HEK293T (cell line): ENCODE results near the gene PLCL2.

ENCODE experiments used
- CTCF ChIA-PET: fragments of 350-600 bp; formaldehyde crosslinking; extraction: SDS; loops from one replicate; lab custom pipeline; 2021; ENCODE audit warnings: antibody characterized with exemption, inconsistent platforms; lab: Yijun Ruan, JAX
- POLR2A ChIA-PET: fragments of 350-600 bp; formaldehyde crosslinking; extraction: SDS; loops from one replicate; lab custom pipeline; 2020; ENCODE audit warnings: antibody characterized with exemption, inconsistent platforms; lab: Yijun Ruan, JAX
- DNase-seq: peaks from one replicate; pipeline ENCODE4 v3.0.0; 2012; ENCODE audit warnings: mixed read lengths; ENCODE audit errors: extremely low spot score
- ARNT ChIP-seq: fragments of 450-650 bp; IDR thresholded peaks from 2 replicates; pipeline ENCODE4 v1.6.1; 2017; ENCODE audit warnings: mild to moderate bottlenecking
- BHLHE40 ChIP-seq: fragments of 450-650 bp; IDR thresholded peaks from 2 replicates; pipeline ENCODE4 v1.6.1; 2016; ENCODE audit warnings: mild to moderate bottlenecking, moderate library complexity, borderline replicate concordance
- CTBP1 ChIP-seq: fragments of 450-650 bp; IDR thresholded peaks from 2 replicates; pipeline ENCODE4 v1.6.1; 2016; ENCODE audit warnings: borderline replicate concordance
- ELF4 ChIP-seq: fragments of 450-650 bp; IDR thresholded peaks from 2 replicates; pipeline ENCODE4 v1.6.1; 2017; ENCODE audit warnings: antibody characterized with exemption
- FOXA1 ChIP-seq: fragments of 450-650 bp; IDR thresholded peaks from 2 replicates; pipeline ENCODE4 v1.6.1; 2016; ENCODE audit warnings: mild to moderate bottlenecking
- FOXK2 ChIP-seq: fragments of 450-650 bp; IDR thresholded peaks from 2 replicates; pipeline ENCODE4 v1.6.1; 2016; ENCODE audit warnings: mild to moderate bottlenecking
- FOXM1 ChIP-seq: fragments of 450-650 bp; IDR thresholded peaks from 2 replicates; pipeline ENCODE4 v1.6.1; 2017; ENCODE audit warnings: mild to moderate bottlenecking, borderline replicate concordance
- HDGF ChIP-seq: fragments of 450-650 bp; IDR thresholded peaks from 2 replicates; pipeline ENCODE4 v1.6.1; 2017; ENCODE audit warnings: antibody characterized with exemption, borderline replicate concordance
- L3MBTL2 ChIP-seq: fragments of 450-650 bp; conservative IDR thresholded peaks from 2 replicates; pipeline ENCODE4 v1.6.1; 2016; ENCODE audit warnings: mild to moderate bottlenecking
- LEF1 ChIP-seq: fragments of 450-650 bp; IDR thresholded peaks from 2 replicates; pipeline ENCODE4 v1.6.1; 2017; ENCODE audit warnings: mild to moderate bottlenecking, borderline replicate concordance
- NFRKB ChIP-seq: fragments of 450-650 bp; IDR thresholded peaks from 2 replicates; pipeline ENCODE4 v1.6.1; 2016; ENCODE audit warnings: mild to moderate bottlenecking, moderate library complexity
- SP1 ChIP-seq: fragments of 450-650 bp; IDR thresholded peaks from 2 replicates; pipeline ENCODE4 v1.6.1; 2017
- SUZ12 ChIP-seq: fragments of 450-650 bp; IDR thresholded peaks from 2 replicates; pipeline ENCODE4 v1.6.1; 2016; ENCODE audit warnings: mild to moderate bottlenecking
- TARDBP ChIP-seq: fragments of 450-650 bp; IDR thresholded peaks from 2 replicates; pipeline ENCODE4 v1.6.1; 2016
- ZNF384 ChIP-seq: fragments of 450-650 bp; IDR thresholded peaks from 2 replicates; pipeline ENCODE4 v1.6.1; 2016
- TF ChIP-seq, protein P1 (sequence below): fragments of 450-650 bp; IDR thresholded peaks from 2 replicates; pipeline ENCODE4 v1.6.1; 2016

PLCL2 gene

GRCh38 chr3:17088602-17089313 is 204.0 kb downstream of the PLCL2 start:
- CTCF ChIA-PET = no interaction called here
- TF ChIP-seq SP1 (no peak), ZNF384 (no peak), CTBP1 (no peak), L3MBTL2 (no peak), ELF4 (no peak), NFRKB (no peak), SUZ12 (no peak), FOXM1 (no peak), BHLHE40 (no peak), HDGF (no peak), FOXA1 (no peak), ARNT (no peak), TARDBP (no peak), LEF1 (no peak), FOXK2 (no peak)
- TF ChIP-seq, protein P1, sequence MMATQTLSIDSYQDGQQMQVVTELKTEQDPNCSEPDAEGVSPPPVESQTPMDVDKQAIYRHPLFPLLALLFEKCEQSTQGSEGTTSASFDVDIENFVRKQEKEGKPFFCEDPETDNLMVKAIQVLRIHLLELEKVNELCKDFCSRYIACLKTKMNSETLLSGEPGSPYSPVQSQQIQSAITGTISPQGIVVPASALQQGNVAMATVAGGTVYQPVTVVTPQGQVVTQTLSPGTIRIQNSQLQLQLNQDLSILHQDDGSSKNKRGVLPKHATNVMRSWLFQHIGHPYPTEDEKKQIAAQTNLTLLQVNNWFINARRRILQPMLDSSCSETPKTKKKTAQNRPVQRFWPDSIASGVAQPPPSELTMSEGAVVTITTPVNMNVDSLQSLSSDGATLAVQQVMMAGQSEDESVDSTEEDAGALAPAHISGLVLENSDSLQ = no peak
- POLR2A ChIA-PET = no interaction called here
- DNase-seq = no peak

- no peak for DNase-seq
- POLR2A ChIA-PET = no interaction called here
- TF ChIP-seq ZNF384 (no peak), HDGF (no peak), SP1 (no peak), TARDBP (no peak), FOXM1 (no peak), NFRKB (no peak), FOXK2 (no peak), ARNT (no peak), L3MBTL2 (no peak), FOXA1 (no peak), SUZ12 (no peak), LEF1 (no peak), CTBP1 (no peak)
- TF ChIP-seq, protein P1 = no peak
- CTCF ChIA-PET = no interaction called here
Measured at GRCh38 chr3:17089314-17089700, 204.6 kb downstream of the PLCL2 start.

DNA sequence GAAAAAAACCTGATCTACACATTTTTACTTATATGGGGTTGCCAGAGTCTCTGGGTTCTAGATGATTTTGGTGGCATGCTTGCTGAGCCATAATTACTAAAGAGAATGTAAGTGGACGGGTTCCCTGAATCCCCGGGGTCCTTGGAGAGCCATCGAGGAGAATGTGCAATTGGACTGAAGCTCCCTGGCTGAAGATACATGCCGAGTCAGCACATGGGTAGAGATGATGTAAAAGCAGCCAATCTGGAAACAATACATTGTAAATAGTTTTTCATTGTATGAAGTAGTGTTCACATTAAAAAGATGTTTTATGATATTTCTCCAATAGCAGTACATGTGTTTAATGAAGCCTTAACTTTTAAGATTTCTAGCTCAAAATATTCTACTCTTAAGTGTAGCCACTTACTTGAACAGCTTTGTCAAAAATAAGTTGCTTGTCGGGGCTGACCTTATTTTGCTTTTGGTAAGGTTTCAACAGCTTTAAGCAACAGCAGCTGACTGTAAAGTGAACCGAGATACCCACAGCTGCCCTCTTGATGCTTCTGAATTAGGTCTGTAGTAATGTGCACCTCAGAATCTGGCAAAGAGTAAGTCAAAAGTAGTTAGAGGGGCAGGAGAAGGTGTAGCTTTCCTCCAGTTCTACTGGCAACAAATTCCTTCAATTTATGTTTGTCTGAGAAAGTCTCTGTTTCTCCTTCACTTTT is 205.7 kb downstream of the PLCL2 start:
- TF ChIP-seq FOXM1 = no peak
- no peak for TF ChIP-seq CTBP1
- no peak for TF ChIP-seq TARDBP
- TF ChIP-seq HDGF = no peak
- TF ChIP-seq, protein P1 = no peak
- POLR2A ChIA-PET = no interaction called here
- CTCF ChIA-PET = no interaction called here
- DNase-seq = no peak

DNA sequence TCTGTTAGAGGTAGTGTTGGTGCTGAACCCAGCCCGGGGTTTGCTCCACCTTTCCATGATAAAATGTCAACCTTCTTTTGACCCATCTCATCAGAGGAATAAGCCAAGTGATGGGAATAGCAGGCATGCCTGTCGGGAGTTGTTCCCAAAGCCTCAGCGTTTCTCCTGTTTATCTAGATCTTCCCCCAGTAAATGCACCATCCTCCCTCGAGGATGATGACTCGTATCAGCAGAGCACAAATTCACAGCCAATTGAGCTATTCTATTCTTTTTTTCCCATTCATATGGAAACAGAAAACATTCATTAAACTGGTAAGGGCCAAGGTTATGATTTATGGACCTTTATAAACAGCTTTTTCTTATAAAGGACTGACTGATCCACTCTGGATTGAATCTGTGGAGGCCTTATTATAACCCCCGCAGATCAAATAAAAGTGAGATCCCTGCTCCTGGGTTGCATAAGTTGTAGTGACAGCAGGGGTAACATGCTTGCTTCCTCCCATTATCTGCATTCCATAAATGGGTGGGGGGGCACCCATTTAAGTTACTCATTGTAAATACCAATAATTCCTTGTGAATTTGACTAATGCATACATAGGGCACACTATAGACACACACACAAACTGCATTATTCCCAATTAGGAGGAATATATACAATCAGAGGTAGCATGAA is 207.3 kb downstream of the PLCL2 start:
- POLR2A ChIA-PET = no interaction called here
- no peak for DNase-seq
- TF ChIP-seq, protein P1 = no peak
- TF ChIP-seq ELF4 = no peak
- TF ChIP-seq CTBP1 = no peak
- no peak for TF ChIP-seq ARNT
- no peak for TF ChIP-seq FOXK2
- no peak for TF ChIP-seq SP1
- TF ChIP-seq FOXM1 = no peak
- TF ChIP-seq SUZ12 = no peak
- no peak for TF ChIP-seq L3MBTL2
- no peak for TF ChIP-seq LEF1
- TF ChIP-seq ZNF384 = no peak
- TF ChIP-seq FOXA1 = no peak
- TF ChIP-seq TARDBP = no peak
- no peak for TF ChIP-seq NFRKB
- TF ChIP-seq BHLHE40 = no peak
- no peak for TF ChIP-seq HDGF
- CTCF ChIA-PET = no interaction called here

GRCh38 chr3:17092583-17092933 is 207.8 kb downstream of the PLCL2 start:
- no peak for TF ChIP-seq FOXM1
- no peak for TF ChIP-seq ARNT
- no peak for TF ChIP-seq FOXA1
- no peak for TF ChIP-seq SP1
- TF ChIP-seq L3MBTL2 = no peak
- TF ChIP-seq BHLHE40 = no peak
- TF ChIP-seq, protein P1 = no peak
- TF ChIP-seq SUZ12 = no peak
- TF ChIP-seq FOXK2 = no peak
- no peak for TF ChIP-seq NFRKB
- no peak for TF ChIP-seq ZNF384
- DNase-seq = no peak
- ChIA-PET POLR2A (no interaction called here), CTCF (no interaction called here)
